ENCODE results near the gene SLC6A20. TPM values are rescaled to one million over a fixed set of nuclear protein-coding genes. Genes with fewer than 3 reads are reported as not detected.
A peak's percentile ranks its signal among the peaks of the same experiment; 100 is the strongest.
"Not testable (repeated sequence)": the region's sequence is repeated elsewhere in the genome, so short reads cannot be mapped to it uniquely, and the experiment has no call there.

The SLC6A20 gene
- total RNA-seq, 1 experiment from 2014 or later, result 0.10 TPM

DNA sequence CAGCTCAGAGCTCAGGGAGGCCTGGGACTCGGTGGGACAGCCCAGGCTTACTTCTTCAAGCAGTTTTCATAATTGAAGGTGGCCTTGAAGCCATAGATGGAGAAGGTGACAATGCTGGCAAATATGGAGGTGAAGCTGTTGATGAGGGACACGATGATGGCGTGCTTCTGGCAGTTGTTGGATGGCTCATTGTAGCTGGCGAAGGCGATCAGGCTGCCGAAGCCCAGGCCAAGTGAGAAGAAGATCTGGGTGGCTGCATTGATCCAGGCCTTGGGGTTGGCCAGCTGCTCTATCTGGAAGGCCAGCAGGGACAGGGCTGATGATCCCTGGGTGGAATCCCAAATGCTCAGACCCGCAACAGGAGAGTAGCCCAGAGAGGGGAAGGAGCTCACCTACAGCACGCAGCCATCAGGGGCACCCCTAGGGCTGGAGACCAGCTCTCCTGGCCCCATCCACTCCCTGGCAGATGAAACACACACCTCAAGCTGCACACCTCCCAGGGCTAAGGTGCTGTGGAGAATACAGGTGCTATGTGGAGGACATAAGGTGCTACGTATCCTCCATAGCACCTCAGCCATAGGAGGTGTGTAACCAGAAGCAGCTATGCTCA, 25.1 kb downstream of the SLC6A20 start:
- no peak for DNase-seq (ENCODE audit: low read depth)
- in situ Hi-C loops (cut with HindIII; ENCODE audit: low pct_unique_long_range_greater_than_20kb, low sequenced_read_pairs), result no loop called here

DNA sequence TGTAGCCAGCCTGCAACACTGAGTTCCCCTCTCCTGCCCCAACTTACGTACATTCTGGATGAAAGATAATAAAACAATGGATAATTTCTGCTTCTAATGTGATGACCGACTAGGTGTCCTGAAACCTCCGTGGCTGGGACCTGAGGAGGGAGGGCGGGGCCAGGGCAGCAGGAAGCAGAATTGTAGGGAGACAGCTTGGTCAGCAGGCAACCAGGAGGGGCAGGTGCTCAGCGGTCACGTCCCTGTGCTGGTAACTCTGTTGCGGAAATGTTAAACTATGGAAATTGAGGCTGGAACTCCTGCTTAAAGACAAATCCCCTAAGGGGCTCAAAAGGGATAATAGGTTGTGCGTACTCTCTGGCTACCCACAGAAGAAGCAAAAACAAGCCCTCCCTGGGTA, 30.4 kb downstream of the SLC6A20 start:
- in situ Hi-C loops (cut with HindIII; ENCODE audit: low pct_unique_long_range_greater_than_20kb, low sequenced_read_pairs), result no loop called here
- DNase-seq (ENCODE audit: low read depth), result no peak

DNA sequence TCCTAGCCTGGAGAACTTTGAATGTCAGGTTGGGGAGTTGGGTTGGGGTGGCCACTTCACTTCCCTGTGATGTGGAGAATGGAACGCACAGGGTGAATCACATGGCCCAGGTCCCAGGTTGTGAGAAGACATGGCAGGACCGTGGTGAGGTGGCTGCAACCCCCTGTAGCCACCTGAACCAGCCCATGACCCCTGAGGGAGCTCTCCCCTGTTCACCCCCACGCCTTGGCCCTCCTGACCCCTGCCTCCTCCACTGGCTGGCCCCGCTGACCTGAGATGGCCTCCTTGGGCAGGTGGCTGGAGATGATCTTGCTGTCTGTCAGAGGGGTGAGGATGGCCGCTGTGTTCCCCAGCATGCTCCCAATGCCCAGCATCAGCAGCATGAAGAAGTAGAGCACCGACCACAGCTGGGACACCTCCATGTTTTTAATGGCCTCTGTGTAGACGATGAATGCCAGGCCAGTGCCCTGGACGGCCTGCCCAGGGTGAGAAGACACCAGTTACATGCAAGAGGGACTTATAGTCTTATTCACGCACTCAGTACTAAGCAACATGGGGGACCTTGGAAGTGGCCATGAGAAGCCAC, 31.0 kb downstream of the SLC6A20 start:
- DNase-seq (ENCODE audit: low read depth), result no peak
- in situ Hi-C loops (cut with HindIII; ENCODE audit: low pct_unique_long_range_greater_than_20kb, low sequenced_read_pairs), result no loop called here

DNA sequence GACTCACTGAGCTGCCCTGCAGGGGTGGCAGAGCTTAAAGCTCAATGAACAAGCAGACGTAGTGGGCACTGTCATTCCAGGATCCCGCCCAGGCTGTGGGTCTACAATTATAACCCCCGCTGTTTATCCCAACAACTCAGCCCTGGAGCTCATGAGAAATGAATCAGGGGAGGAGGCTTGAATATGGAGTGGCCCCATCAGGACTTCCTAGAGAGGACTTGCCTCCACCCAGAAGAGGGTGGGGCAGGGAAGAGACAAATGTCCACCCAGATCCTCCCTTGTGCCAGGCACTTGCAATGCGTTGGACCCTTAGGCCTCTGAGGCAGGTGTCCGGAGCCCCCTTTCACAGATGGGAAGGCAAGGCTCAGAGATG, 33.0 kb downstream of the SLC6A20 start:
- no peak for DNase-seq (ENCODE audit: low read depth)
- in situ Hi-C loops (cut with HindIII; ENCODE audit: low pct_unique_long_range_greater_than_20kb, low sequenced_read_pairs), result no loop called here

DNA sequence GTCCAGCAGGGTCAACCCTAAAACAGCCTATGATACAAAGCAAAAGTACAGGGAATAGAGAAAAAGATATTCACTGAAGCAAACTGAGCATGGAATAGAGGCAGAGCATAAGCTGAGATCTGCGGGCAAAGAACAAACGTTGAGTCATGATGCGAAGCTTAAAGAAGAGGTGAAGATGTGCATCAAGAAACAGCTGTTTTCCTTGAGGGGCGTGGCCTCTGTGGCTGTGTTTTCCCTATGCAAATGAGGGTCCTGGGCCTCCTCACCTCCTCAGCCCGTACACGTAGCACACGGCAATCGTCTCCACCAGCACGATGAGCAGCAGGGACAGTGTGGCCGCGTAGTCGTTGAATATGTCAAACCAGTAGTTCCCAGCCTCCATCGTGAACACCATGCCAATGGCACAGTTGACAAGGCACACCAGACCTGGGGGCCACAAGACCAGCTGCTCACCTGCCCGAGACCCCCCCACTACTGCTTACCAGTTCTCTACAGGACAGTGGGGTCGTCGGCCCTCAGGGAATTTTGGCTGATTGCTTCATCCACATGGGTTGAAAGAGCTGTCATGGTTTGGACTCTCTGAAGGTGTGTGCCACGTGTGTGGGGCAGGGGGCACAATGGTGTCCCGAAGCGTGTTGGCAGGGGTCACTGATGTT, 33.6 kb downstream of the SLC6A20 start:
- in situ Hi-C loops (cut with HindIII; ENCODE audit: low pct_unique_long_range_greater_than_20kb, low sequenced_read_pairs), result no loop called here
- DNase-seq (ENCODE audit: low read depth), result no peak

DNA sequence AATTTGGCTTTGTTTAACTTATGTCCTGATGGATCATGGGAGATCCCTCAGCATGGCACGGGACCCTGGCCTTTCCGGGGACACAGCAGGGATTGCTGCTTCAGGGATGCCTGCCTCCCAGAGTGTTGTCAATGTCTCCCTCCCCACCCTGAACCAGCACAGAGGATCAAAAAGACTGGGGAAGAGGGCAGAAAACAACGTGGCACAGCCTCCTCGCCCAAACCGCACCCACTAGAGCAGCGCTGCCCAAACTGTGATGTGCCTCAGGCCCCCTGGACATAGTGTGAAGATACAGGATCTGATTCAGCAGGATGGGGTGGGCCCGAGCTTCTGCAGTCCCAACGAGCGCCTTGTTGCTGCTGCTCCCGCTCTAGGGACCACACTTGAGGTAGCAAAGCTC, 34.5 kb downstream of the SLC6A20 start:
- DNase-seq (ENCODE audit: low read depth), result no peak
- in situ Hi-C loops (cut with HindIII; ENCODE audit: low pct_unique_long_range_greater_than_20kb, low sequenced_read_pairs), result no loop called here

DNA sequence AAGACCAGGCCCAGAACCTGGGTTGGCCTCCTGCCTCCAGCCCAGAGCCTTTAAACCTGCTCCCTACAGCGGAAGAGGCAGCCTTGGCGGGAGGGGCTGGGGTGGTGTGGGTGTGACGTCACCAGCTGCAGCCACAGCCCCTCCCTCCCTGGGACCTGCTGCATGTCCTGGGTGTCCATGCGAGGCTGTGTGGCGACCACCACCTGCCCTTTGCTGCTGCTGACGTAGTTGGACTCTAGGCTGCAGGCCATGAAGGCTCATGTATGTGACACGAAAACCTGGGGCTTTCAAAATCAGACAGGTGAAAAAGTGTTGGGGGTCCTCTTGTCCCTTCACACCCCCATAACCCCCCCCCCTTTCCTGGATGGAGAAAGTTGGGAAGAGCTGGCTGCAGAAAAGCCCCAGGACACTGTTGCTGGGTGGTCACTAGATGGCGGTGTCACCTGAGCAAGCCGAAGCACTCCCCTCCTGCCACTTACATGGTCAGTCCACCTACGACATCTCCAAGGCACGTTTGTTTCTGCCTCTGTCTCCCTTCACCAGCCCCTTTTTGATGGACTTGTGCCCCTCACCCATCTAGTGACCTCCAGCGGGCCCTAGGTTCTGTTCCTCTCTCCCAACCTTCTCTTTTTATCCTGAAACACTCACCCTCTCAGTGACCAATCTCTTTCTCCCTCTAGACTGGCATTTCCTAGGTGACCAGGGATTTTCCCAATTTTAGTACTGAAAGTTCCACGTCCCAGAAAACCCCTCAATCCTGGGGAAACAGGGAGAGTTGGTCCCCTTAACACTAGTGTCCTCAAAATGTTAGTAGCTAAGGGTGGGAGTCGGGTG, 35.2 kb downstream of the SLC6A20 start:
- in situ Hi-C loops (cut with HindIII; ENCODE audit: low pct_unique_long_range_greater_than_20kb, low sequenced_read_pairs), result no loop called here
- peak; percentile 42 for DNase-seq (ENCODE audit: low read depth)

DNA sequence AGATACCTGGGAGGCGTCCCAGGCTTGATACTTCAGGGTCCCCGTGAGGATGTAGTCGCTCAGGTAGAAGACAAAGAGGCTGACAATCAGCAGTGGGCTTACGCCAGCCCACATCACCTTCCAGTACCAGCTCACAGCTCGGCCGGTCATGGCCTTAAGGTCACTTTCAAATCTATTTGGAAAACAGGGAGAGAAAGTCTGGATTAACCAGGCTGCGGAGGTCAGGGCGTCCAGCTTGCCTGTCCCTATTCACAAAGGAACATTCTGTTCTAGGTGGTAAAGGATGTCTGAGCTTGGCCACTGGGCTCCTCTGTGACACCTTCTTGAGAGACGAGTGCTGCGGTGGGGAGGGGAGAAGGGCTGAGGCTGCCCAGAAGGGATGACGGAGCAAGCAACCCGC, 36.5 kb downstream of the SLC6A20 start:
- DNase-seq (ENCODE audit: low read depth), result no peak
- in situ Hi-C loops (cut with HindIII; ENCODE audit: low pct_unique_long_range_greater_than_20kb, low sequenced_read_pairs), result no loop called here

DNA sequence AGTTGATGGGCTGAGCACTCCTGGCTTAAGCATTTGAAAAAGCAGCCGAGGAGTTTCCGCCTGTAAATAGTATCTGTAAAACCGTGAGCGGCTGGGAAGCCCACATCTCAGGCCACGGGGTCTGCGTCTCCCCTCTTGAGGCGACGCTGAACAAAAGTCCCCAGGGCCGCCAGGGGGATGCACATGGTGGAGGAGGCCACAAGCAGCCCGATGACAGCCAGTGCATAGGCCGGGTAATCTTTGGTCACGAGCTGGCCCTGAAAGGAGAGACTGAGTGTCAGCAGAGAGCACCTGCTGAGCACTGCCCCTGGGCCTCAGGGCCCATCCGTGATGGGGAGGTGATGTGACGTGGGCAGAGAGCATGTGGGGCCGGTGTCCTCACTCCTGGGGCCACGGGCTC, 37.5 kb downstream of the SLC6A20 start:
- in situ Hi-C loops (cut with HindIII; ENCODE audit: low pct_unique_long_range_greater_than_20kb, low sequenced_read_pairs), result no loop called here
- no peak for DNase-seq (ENCODE audit: low read depth)

DNA sequence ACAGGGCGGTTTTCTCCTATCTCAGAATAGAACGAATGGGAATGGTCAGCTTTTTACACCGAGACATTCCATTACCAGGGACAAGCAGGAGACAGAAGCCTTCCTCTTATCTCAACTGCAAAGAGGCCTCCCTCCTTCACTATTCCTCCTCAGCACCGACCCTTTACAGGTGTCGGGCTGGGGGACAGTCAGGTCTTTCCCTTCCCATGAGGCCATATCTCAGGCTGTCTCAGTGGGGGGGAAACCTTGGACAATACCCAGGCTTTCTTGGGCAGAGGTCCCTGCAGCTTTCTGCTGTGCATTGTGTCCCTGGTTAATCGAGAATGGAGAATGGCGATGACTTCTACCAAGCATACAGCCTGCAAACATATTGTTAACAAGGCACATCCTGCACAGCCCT, 39.2 kb downstream of the SLC6A20 start:
- in situ Hi-C loops (cut with HindIII; ENCODE audit: low pct_unique_long_range_greater_than_20kb, low sequenced_read_pairs); DNase-seq (ENCODE audit: low read depth): not testable (repeated sequence)

DNA sequence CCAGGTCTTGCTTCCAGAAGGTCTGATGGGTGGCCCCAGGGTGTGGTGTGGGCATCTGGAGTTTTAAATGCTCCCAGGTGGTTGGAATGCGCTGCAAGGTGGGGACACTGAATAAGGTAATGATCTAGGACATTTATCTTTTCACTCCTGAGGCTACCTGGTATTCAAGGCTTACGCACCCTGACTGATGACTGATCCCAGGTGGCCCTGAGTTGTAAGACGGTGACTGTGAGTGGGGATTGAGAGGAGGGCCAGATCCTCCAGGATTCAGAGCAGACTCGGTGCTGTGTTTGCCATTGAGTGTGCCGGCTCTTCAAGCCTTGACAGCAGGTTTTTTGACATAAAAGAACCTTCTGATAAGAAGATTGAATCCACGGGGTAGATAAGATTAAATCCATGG, 40.3 kb downstream of the SLC6A20 start:
- DNase-seq (ENCODE audit: low read depth), result no peak
- in situ Hi-C loops (cut with HindIII; ENCODE audit: low pct_unique_long_range_greater_than_20kb, low sequenced_read_pairs), result no loop called here

DNA sequence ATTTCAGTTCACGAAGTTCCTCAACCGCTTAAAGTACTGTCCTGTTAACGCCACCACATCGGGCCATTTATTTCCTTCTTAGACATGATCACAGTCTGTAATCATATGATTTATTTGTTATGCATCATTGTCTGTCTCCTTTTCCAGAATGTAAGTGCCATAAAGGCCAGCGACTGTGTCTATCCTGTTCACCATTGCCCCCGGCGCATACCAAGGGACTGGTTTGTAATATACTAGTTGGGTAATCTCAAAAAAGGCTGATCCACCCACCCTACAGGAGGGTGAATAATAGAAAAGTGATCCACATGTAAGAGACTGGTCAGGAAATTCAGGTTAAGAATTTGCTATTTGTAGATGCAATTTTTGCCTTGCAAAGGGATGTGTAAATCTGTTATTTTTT, 41.9 kb downstream of the SLC6A20 start:
- in situ Hi-C loops (cut with HindIII; ENCODE audit: low pct_unique_long_range_greater_than_20kb, low sequenced_read_pairs), result no loop called here
- no peak for DNase-seq (ENCODE audit: low read depth)

DNA sequence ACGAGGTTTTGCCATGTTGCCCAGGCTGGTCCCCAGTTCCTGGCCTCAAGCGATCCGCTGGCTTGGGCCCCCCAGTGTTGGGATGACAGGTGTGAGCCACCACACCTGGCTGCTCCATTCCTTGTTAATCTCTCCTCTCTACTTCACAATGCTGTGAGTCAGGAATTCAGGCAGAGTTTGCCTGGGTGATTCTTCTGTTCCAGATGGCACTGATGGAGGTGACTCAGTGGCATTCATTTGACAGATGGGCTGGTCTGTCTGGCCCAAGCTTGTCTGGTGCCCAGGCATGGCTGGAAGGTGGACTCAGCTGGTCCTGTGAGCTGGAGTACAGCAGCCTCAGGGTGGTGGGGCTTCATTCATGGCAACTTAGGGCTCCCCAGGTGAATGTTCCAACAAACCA, 43.2 kb downstream of the SLC6A20 start:
- in situ Hi-C loops (cut with HindIII; ENCODE audit: low pct_unique_long_range_greater_than_20kb, low sequenced_read_pairs), result no loop called here
- no peak for DNase-seq (ENCODE audit: low read depth)

DNA sequence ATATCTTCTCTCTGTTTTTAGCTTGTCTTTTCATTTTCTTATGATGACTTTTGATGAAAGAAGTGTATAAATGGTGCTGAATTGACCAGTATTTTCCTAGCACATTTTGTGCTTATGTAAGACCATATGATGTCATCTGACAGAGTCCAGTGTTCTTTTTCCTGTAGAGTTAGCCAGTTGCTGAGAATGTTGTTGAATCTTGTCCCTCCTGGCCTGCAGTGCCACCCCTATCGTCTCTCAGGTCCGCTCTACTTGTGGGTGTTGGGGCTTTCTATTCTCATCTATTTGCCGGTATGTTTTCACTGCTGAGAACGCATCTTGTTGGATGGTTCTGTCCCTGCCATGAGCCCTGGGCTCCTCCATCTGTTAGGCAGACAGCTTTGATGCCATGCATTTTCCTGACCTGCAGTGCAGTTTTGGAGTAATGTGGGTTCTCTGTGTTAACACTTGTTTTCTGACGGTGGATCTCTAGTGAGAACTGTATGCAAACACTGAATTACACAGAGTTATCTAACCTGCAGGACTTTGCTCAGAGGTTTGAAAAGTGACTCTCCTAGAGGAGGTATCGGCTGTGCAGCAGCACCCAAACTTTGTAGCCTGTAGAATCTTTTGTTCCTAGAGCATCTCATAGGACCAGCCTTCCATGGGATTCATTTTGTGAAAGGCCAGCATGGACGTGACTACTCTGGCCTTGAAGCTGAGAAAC, 44.6 kb downstream of the SLC6A20 start:
- no peak for DNase-seq (ENCODE audit: low read depth)
- in situ Hi-C loops (cut with HindIII; ENCODE audit: low pct_unique_long_range_greater_than_20kb, low sequenced_read_pairs), result no loop called here

DNA sequence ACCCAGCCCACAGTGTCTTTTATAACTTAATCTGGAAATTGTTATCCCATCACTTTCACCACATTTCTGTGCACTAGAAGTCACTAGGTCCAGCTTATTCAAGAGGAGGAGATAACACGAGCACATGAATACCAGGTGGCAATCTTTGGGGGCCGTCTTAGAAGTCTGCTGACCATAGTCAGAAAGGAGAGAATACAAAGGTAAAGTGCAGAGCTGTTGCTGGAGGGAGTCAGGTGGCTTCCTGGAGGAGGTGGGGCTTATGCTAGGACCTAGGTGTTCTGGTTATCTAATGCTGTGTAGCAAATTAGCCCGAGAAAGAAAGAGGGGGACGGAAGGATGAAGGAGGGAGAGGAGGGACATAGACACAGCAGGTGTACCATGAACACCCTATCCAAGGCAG, 46.5 kb downstream of the SLC6A20 start:
- in situ Hi-C loops (cut with HindIII; ENCODE audit: low pct_unique_long_range_greater_than_20kb, low sequenced_read_pairs), result no loop called here
- DNase-seq (ENCODE audit: low read depth), result no peak

DNA sequence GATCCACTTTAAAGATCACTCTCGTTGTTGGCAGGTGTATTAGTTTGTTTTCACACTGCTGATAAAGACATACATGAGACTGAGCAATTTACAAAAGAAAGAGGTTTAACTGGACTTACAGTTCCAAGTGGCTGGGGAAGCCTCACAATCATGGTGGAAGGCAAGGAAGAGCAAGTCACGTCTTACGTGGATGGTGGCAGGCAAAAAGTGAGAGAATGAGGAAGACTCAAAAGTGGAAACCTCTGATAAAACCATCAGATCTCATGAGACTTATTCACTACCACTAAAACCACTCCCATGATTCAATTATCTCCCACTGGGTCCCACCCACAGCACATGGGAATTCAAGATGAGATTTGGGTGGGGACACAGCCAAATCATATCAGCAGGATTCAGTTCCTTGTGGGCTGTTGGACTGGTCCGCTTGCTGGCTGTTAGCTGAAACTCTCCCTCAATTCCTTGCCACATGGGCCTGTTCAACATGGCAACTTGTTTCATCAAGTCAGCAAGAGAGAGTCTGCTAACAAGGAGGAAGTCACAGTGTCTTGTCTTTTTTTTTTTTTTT, 47.2 kb downstream of the SLC6A20 start:
- in situ Hi-C loops (cut with HindIII; ENCODE audit: low pct_unique_long_range_greater_than_20kb, low sequenced_read_pairs); DNase-seq (ENCODE audit: low read depth): not testable (repeated sequence)

DNA sequence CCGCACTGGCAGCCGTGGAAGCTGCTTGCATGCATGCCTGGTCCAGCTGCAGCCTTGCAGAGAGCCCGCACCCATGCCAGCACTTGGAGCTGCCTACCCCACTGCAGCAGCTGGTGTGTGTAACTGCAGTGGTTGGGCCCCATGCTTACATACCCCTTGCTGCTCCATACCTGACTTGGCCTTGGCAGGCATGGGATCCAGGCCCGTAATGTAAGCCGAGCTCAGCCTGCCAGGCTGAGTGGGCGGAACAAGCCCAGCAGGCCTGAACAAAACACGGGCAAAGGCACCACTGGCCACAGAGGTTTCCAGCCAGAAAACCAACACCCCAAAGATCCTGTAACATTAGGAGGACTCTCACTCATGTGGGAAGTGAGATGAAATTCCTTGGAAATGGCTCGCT, 48.3 kb downstream of the SLC6A20 start:
- in situ Hi-C loops (cut with HindIII; ENCODE audit: low pct_unique_long_range_greater_than_20kb, low sequenced_read_pairs), result no loop called here
- no peak for DNase-seq (ENCODE audit: low read depth)

All from Caki2 (cell line).